ENCODE results near the gene MEGF11. TPM values are rescaled to one million over a fixed set of nuclear protein-coding genes. Genes with fewer than 3 reads are reported as not detected.

The MEGF11 gene
- total and polyA plus RNA-seq, 2 donors (not counting 1 experiment from before 2014, with no cell fraction given) = under 0.01 TPM; not detected in 1

DNA sequence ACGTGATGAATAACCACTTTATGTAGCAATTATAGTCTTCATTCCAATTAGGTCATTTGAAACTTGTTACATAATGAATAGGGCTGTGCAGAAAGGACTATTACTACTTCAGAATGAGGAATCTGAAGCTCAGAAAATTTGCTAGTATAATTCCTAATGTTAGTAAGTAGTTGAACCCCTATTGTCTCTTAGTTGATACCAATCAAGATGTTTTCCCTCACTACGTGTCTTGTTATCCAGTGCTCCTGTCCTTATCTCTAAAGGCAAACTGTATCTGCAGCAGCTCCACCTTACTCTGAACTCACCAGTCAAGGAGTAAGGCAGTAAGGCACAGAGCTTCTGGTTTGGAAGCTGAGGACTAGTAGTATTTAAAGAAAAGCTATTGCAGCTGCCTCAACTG is 352.2 kb downstream of the MEGF11 start:
- H3K36me3 ChIP-seq (ENCODE audit: control insufficient read depth, insufficient read depth, low read length) = no peaks in the 10 kb centered on the region
- no peaks in the 10 kb centered on the region for H3K4me1 ChIP-seq (ENCODE audit: control insufficient read depth, extremely low read depth, insufficient read depth, low read length)
- TF ChIP-seq, protein P1, sequence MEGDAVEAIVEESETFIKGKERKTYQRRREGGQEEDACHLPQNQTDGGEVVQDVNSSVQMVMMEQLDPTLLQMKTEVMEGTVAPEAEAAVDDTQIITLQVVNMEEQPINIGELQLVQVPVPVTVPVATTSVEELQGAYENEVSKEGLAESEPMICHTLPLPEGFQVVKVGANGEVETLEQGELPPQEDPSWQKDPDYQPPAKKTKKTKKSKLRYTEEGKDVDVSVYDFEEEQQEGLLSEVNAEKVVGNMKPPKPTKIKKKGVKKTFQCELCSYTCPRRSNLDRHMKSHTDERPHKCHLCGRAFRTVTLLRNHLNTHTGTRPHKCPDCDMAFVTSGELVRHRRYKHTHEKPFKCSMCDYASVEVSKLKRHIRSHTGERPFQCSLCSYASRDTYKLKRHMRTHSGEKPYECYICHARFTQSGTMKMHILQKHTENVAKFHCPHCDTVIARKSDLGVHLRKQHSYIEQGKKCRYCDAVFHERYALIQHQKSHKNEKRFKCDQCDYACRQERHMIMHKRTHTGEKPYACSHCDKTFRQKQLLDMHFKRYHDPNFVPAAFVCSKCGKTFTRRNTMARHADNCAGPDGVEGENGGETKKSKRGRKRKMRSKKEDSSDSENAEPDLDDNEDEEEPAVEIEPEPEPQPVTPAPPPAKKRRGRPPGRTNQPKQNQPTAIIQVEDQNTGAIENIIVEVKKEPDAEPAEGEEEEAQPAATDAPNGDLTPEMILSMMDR (conservative IDR thresholded peaks at IDR 0.05 in 1 of 2, IDR thresholded peaks at IDR 0.05 in 1 of 2; ENCODE audit: low read depth in 1 of 2, low read length in 2 of 2) = no peak
- TF ChIP-seq EZH2 (IDR thresholded peaks at IDR 0.05; ENCODE audit: low read length, missing control alignments) = no peak
- H3K4me2 ChIP-seq (ENCODE audit: extremely low read depth, insufficient read depth, low read length) = no peak overlapping the region
- no peak overlapping the region for H3K4me3 ChIP-seq (replicated peaks in 1 of 4; ENCODE audit: control extremely low read depth in 1 of 4, insufficient read depth in 1 of 4, low read depth in 3 of 4, low read length in 4 of 4)
- no peaks in the 10 kb centered on the region for H3K27me3 ChIP-seq (ENCODE audit: control insufficient read depth, insufficient read depth, low read length)
- H3K79me2 ChIP-seq (ENCODE audit: control insufficient read depth, insufficient read depth, low read length) = no peaks in the 10 kb centered on the region
- DNase-seq (ENCODE audit: low read depth in 2 of 2) = no peak
- H3K27ac ChIP-seq (ENCODE audit: insufficient read depth, low read length) = no peak overlapping the region
- H2AFZ ChIP-seq (ENCODE audit: low read length) = no peak overlapping the region
- no peaks in the 10 kb centered on the region for H3K9me3 ChIP-seq (ENCODE audit: control insufficient read depth, insufficient read depth, low read depth, low read length)
- no peak overlapping the region for H3K9ac ChIP-seq (ENCODE audit: insufficient read depth, low read length)
- no peaks in the 10 kb centered on the region for H4K20me1 ChIP-seq (ENCODE audit: control insufficient read depth, extremely low read depth, insufficient read depth, low read length)

DNA sequence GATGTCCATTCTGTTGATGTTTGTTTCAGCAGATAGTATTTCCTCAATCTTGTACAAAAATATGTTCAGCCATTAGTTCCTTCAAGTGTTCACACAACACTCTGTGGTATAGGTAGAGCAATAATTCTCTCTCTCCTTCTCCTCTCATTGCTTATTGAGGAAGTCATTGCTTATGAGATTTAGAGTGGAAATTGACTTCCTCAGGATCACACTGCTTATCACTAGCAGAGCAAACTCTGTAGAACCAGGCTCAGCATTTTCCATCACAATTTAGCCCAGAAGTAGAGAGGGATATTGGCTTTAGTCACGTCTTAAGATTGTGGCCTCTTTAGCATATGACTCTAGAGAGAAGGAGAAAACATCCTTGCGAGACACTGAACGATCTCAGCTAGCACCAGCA is 353.1 kb downstream of the MEGF11 start:
- peaks cover 2% of the 10 kb centered on the region for H3K36me3 ChIP-seq (ENCODE audit: control insufficient read depth, insufficient read depth, low read length)
- no peaks in the 10 kb centered on the region for H3K9me3 ChIP-seq (ENCODE audit: control insufficient read depth, insufficient read depth, low read depth, low read length)
- no peak for DNase-seq (ENCODE audit: low read depth in 2 of 2)
- no peaks in the 10 kb centered on the region for H3K27me3 ChIP-seq (ENCODE audit: control insufficient read depth, insufficient read depth, low read length)
- no peak overlapping the region for H3K4me3 ChIP-seq (replicated peaks in 1 of 4; ENCODE audit: control extremely low read depth in 1 of 4, insufficient read depth in 1 of 4, low read depth in 3 of 4, low read length in 4 of 4)
- TF ChIP-seq, protein P1 (conservative IDR thresholded peaks at IDR 0.05 in 1 of 2, IDR thresholded peaks at IDR 0.05 in 1 of 2; ENCODE audit: low read depth in 1 of 2, low read length in 2 of 2) = no peak
- TF ChIP-seq EZH2 (IDR thresholded peaks at IDR 0.05; ENCODE audit: low read length, missing control alignments) = no peak
- no peak overlapping the region for H2AFZ ChIP-seq (ENCODE audit: low read length)
- no peaks in the 10 kb centered on the region for H3K79me2 ChIP-seq (ENCODE audit: control insufficient read depth, insufficient read depth, low read length)
- no peaks in the 10 kb centered on the region for H4K20me1 ChIP-seq (ENCODE audit: control insufficient read depth, extremely low read depth, insufficient read depth, low read length)
- H3K9ac ChIP-seq (ENCODE audit: insufficient read depth, low read length) = no peak overlapping the region
- H3K4me1 ChIP-seq (ENCODE audit: control insufficient read depth, extremely low read depth, insufficient read depth, low read length) = no peaks in the 10 kb centered on the region
- no peak overlapping the region for H3K4me2 ChIP-seq (ENCODE audit: extremely low read depth, insufficient read depth, low read length)
- no peak overlapping the region for H3K27ac ChIP-seq (ENCODE audit: insufficient read depth, low read length)

DNA sequence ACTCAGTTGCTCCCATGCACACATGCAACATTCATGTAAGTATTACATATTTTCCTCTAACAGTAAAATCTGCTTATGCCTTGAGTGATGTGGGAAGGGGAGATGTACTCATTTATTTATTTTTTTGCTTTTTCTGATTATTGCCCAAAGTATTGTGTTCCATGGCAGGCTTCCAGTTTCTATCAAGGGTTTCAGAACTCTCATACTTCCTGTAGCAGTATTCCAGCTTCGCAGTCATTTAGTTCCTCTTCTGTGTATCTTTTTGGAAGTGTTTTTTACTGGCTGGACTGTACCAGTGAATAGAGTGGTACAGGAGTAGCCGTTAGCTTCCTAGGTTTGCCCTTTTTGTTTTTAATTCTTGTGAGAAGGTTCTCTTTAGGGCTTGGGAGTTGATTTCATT is 357.3 kb downstream of the MEGF11 start:
- H3K9me3 ChIP-seq (ENCODE audit: control insufficient read depth, insufficient read depth, low read depth, low read length) = no peaks in the 10 kb centered on the region
- no peaks in the 10 kb centered on the region for H3K4me1 ChIP-seq (ENCODE audit: control insufficient read depth, extremely low read depth, insufficient read depth, low read length)
- no peak overlapping the region for H3K4me3 ChIP-seq (replicated peaks in 1 of 4; ENCODE audit: control extremely low read depth in 1 of 4, insufficient read depth in 1 of 4, low read depth in 3 of 4, low read length in 4 of 4)
- H3K27me3 ChIP-seq (ENCODE audit: control insufficient read depth, insufficient read depth, low read length) = no peaks in the 10 kb centered on the region
- no peaks in the 10 kb centered on the region for H4K20me1 ChIP-seq (ENCODE audit: control insufficient read depth, extremely low read depth, insufficient read depth, low read length)
- H3K36me3 ChIP-seq (ENCODE audit: control insufficient read depth, insufficient read depth, low read length) = peaks cover 2% of the 10 kb centered on the region
- no peaks in the 10 kb centered on the region for H3K79me2 ChIP-seq (ENCODE audit: control insufficient read depth, insufficient read depth, low read length)
- peak in 1 of 2 donors; percentile 31 for DNase-seq (ENCODE audit: low read depth in 2 of 2)
- TF ChIP-seq EZH2 (IDR thresholded peaks at IDR 0.05; ENCODE audit: low read length, missing control alignments) = no peak
- TF ChIP-seq, protein P1 (conservative IDR thresholded peaks at IDR 0.05 in 1 of 2, IDR thresholded peaks at IDR 0.05 in 1 of 2; ENCODE audit: low read depth in 1 of 2, low read length in 2 of 2) = no peak
- H3K4me2 ChIP-seq (ENCODE audit: extremely low read depth, insufficient read depth, low read length) = no peak overlapping the region
- H2AFZ ChIP-seq (ENCODE audit: low read length) = no peak overlapping the region
- no peak overlapping the region for H3K9ac ChIP-seq (ENCODE audit: insufficient read depth, low read length)
- H3K27ac ChIP-seq (ENCODE audit: insufficient read depth, low read length) = no peak overlapping the region
